COLO829 (cell line): Measurements from ENCODE around the gene CCDC15.

Source experiments
- DNase-seq: peaks from one replicate; pipeline ENCODE4 v3.0.0; 2012; ENCODE audit warnings: low spot score

Gene CCDC15

DNA sequence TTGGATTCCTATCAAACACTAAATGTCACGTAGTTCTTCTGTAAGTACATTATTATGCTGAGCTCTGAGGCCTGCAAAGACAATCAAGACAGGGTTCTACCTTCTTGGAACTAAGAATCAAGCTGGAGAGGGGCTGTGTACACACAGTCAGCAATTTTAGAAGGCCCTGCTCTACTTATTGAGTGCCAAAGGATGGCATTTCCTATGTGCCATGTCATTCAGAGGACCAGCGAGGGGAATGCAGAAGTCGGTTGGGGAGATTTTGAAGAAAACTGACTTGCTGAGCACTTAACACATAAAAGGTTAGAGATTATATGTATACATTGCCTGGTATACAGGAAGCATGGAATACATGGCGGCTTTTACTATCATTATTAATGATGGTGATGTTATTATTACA lies 114.4 kb downstream of the CCDC15 start:
- DNase-seq = no peak

DNA sequence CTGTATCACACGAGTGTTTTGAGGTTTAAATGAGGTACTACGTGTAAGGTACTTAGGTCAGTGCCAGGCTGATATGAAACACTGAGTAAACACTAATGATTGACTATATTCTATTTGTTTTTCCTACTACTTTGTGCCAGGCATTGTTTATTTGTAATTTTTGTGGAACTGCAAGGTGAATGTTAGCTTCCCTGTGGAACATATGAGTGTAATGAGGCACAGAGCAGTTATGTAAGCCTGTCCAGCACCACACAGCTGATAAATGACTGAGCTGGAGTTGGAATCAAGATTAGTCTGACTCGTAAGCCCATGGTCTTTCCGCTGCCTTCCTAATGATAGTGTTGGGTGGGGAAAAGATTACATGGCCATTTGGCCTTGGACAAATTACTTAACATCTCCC lies 115.0 kb downstream of the CCDC15 start:
- DNase-seq = no peak

- DNase-seq = no peak
Measured at GRCh38 chr11:125069796-125070195, 115.8 kb downstream of the CCDC15 start.

DNA sequence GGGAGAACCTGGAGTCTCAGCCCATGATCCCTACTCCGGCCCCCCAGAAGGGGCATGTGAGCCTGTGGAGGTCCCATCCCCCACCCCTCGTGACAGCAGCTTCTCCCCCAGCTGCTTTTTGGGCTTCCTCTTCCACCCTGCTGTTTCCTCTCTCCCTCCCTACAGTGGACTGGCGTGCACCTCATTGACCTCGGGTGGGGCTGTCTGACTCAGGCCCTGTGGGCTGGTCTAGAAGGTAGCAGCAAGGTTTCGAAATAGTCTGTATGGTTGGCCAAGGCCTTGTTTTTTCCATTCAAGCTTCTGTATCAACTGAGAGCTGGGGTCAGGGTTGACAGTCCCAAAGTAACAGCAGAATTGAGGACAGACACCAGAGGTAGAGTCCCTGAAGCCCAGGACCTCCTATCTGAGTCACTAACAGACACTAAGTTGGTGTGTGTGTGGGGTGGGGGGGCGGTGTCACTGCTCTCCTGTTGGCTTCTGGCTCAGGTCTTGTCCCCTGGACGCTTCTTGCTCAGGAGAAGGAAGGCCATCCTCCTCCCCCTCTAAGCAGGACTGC lies 116.8 kb downstream of the CCDC15 start:
- DNase-seq = no peak

- DNase-seq = no peak
Measured at GRCh38 chr11:125071435-125071834, 117.4 kb downstream of the CCDC15 start.

DNA sequence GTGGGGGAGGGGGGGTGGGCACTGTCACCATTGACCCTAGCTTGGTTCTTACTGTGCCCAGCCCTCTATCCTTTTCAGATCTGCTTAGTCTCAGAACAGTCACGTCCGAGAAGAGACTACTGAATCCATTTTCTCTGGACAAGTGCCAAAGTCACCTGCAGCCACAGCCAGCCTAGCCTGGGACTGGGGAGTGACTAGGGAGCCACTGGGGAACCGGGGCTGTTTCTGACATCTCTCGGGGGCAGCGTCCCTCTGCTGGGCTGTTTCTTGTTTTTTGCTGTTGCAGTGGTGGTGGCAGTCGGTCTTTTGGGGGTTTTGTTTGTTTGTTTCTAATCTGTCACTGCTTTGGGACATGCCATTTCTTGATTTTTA lies 117.8 kb downstream of the CCDC15 start:
- DNase-seq = no peak

DNA sequence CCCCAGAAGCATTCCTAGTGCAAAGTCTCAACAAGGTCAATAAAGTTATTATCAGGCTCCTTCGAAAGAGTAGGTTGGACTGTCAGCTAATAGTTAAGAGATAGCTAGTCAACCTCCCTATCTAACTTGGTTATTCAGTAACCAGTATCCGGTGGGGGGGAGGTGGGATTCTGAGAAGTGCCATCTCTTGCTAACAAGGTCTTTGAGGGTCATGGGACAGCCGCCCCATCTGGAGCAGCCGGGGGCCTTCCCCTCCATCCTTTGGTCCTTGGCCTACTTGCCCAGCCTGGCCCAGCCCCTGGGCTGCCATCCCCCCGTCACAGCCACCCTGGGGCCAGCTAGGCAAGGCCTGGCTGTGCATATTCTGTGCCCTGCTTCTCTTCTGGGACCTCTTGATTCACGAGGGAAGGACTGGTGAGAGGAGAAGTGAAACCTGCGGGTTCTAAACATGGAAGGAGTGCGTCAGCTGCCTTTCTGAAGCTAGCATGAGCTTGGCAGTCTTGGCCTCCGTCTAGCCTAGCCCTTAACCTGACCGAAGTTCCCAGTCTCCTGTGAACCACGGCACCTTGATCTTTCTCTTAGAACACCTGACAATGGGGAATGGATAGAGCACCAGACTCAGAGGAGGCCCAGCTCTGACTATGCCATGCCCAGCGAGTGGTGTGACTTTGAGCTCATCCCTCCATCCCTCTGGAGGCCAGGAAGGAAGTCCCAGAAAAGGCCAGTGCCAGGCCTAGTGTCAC lies 118.4 kb downstream of the CCDC15 start:
- no peak for DNase-seq

GRCh38 chr11:125072961-125073590 lies 119.1 kb downstream of the CCDC15 start:
- DNase-seq = no peak

DNA sequence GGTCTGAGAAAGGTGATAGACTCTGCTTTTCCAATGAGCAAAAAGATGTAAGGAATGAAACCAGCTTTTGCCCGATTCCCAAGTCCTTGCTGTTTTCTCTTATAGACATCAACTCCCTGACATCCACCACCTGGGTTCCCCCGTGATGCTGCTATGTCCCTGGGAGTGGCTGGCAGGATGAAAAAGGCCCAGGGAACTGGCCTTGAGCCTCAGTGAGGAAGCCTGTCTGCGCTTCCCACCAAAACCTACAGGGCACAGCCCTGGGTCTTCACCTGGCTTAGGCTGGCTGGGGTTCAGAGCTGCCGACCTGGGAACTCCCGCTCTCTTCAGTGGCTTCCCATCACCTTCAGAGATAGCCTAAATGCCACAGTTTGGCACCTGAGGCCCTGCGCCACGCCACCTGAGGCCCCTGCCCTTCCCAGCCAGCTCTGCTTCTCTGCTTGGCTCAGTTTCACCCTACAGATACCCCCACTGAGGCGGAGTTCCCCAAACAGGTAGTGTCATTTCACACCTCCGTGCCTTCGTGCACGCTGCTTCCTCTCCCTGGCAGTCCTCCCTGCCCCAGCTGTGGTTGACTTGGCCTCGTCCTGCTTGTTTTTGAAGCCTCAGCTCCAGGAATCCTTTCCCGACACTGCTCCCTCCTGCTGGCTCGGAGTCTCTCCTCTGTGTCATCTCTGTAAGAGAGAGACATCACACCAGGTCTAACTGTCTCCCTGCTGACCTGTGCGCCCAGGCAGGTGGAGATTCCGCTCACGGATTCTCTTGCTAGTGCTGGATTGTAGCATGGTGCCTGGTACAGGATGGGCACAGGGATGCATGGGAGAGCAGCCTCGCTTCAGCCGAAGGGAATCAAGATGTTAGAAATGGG lies 119.8 kb downstream of the CCDC15 start:
- no peak for DNase-seq

DNA sequence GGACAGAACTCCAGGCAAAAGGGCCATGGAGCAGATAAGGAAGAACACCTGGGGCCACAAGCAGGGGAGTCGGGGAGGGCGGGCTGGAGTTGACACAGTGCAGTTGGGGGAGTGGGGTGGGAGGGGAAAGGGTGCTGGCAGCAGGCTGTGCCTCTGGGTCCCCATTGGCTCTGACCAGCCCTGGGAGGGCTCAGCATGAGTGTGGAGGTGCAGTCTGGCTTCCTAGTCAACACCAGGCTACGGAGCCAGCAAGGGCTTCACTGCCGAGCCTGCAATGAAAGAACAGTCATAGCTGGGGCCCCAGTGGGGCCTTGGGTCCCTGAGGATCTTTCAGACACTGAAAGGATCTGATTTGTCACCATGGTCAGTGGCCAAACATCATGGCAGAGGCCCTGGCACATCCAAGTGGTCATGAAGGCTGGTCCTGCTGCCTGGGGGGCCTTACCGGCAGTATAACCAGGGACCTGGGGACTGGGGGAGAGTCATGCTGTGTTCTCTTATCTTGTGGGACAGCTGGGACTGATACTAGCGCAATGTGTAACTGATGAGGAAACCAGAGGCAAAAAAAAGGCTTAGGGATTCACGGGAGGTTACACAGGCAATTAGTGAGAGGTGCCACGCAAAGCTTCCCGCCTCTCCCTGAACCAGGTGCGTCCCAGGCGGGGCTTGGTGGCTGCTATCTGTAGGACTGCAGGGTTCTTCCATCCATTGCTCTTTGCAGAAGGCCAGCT lies 120.7 kb downstream of the CCDC15 start:
- no peak for DNase-seq

- no peak for DNase-seq
Measured at GRCh38 chr11:125075242-125075625, 121.2 kb downstream of the CCDC15 start.

GRCh38 chr11:125075900-125076317 lies 121.9 kb downstream of the CCDC15 start:
- DNase-seq = no peak

DNA sequence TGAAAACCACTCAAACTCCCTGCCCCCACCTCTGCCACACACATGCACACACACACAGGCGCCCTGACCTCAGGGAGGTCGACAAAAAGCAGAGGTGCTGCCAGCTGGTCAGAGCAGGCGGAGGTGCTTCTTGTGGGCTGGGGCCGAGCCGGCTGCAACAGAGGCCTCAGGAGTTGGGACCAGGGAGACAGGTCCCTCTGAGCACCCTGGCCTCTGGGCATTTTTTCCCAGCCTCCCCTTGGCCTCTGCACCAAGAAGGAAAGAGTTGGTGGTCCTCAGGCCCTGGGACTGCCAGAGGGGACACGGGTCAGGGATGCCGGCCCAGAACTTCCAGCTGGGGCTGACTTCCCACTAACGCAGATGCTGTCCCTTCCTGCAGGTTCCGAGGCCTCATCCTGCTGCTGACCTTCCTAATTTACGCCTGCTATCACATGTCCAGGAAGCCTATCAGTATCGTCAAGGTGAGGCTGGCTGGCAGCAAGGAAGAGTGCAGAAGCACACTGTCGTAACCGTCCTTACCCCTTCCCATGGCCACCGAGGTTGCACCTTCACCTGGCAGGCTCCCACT lies 122.5 kb downstream of the CCDC15 start:
- no peak for DNase-seq

- DNase-seq = no peak
Measured at GRCh38 chr11:125078016-125078415, 124.0 kb downstream of the CCDC15 start.

DNA sequence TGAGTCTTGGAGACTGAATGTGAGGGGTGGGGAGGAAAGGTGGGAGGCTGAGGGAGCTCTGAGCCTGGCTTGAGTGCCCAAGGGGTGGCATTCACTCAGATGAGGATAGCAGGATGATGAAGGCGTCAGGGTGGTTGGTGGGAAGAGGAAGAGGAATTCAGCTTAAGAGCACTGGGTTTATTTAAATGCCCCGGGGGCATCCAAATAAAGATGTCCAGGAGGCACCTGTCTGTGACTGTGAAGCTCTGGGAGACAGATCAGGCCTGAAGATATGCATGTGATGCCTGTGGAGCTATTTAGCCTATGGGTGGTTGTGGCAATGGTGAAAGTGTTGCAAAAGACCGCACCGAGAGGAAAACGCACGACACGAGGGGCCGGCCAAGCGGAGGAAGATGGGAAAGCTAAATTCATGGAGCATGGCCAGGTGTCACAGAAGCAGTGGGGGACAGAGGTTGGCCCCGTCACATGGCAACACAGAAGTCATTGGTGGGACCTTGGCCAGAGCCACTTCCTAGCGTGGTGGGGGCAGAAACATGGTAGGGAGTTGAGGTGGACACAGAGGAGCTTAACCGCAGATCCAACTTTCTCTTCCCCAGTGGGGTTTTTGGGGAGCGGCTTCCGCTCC lies 124.6 kb downstream of the CCDC15 start:
- no peak for DNase-seq

- DNase-seq = no peak
Measured at GRCh38 chr11:125079151-125079877, 125.3 kb downstream of the CCDC15 start.

DNA sequence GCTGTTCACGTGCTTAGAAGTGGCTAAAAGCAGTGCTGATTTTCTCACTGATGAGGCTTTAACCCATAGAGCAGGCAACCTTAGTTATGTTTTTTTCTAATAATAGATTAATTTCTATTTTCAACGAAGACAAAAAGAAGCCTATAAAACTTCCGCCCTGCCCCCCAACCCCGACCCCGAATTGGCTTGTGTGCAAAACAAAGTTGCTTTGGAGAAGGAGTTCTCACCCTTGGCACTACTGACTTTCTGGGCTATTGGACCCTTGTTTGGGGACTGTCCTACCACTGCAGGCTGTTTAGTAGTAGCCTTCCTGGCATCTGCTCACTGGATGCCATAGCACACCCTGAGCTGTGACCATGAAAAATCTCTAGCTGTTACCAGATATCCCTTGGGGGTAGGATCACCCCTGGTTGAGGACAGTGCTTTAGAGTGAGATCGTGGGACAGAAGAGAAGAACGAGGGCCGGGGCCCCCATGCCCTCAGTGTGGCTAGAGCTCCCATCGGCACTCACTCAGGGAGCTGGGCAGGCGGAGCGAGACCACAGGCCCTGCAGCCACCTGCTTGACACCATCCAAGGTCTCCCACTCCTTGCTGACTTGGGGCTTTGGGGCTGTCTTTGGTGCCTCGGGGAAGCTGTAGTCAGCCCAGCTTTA lies 126.0 kb downstream of the CCDC15 start:
- DNase-seq = no peak

DNA sequence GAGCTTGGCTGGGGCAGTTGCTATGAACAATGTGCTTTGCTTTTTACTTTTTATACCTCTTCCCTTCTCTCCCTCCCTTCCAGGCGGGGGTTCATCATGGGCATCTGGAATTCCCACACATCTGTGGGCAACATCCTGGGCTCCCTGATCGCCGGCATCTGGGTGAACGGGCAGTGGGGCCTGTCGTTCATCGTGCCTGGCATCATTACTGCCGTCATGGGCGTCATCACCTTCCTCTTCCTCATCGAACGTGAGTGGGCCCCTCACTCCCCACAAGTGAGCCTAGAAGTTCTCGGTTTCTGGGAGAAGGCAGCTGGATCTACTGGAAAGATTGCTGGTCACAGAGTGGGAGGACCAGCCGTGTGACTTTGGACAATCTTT lies 126.5 kb downstream of the CCDC15 start:
- no peak for DNase-seq

- DNase-seq = no peak
Measured at GRCh38 chr11:125081098-125081798, 127.2 kb downstream of the CCDC15 start.
